B cell (primary cell): ENCODE data around the gene NIN.

Experiments used
- EZH2 ChIP-seq: IDR thresholded peaks from 2 replicates; pipeline ENCODE4 v1.6.1; 2012; ENCODE audit warnings: borderline replicate concordance, low read depth, mild to moderate bottlenecking, moderate library complexity, low read length; ENCODE audit not compliant: insufficient read depth, poor library complexity, severe bottlenecking
- TF ChIP-seq, protein P1 (sequence below): fragments of 200-600 bp; IDR thresholded peaks from one replicate; pipeline ENCODE4 v1.8.0; 2022; ENCODE audit warnings: antibody characterized with exemption, mild to moderate bottlenecking

- TF ChIP-seq, protein P1, sequence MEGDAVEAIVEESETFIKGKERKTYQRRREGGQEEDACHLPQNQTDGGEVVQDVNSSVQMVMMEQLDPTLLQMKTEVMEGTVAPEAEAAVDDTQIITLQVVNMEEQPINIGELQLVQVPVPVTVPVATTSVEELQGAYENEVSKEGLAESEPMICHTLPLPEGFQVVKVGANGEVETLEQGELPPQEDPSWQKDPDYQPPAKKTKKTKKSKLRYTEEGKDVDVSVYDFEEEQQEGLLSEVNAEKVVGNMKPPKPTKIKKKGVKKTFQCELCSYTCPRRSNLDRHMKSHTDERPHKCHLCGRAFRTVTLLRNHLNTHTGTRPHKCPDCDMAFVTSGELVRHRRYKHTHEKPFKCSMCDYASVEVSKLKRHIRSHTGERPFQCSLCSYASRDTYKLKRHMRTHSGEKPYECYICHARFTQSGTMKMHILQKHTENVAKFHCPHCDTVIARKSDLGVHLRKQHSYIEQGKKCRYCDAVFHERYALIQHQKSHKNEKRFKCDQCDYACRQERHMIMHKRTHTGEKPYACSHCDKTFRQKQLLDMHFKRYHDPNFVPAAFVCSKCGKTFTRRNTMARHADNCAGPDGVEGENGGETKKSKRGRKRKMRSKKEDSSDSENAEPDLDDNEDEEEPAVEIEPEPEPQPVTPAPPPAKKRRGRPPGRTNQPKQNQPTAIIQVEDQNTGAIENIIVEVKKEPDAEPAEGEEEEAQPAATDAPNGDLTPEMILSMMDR, result no peak
- TF ChIP-seq EZH2, result no peak
Measured at GRCh38 chr14:50875359-50876070, 44.6 kb upstream of the NIN start.
